Dermis blood vessel endothelial cell (primary cell): ENCODE data around the gene NOL4L. TPM values are rescaled to one million over a fixed set of nuclear protein-coding genes. Genes with fewer than 3 reads are reported as not detected.

ENCODE experiments used
- DNase-seq: peaks from one replicate; pipeline ENCODE4 v3.0.0; 2010
- total RNA-seq: library from RNA; depleted of rRNA; stranded (reverse); fragments of >200 nt; gene quantifications from 2 replicates; pipeline ENCODE4 v1.2.3, GENCODE V29; 2014

Gene NOL4L
- total RNA-seq, 1 donor from 2014 or later = 15.8 TPM

DNA sequence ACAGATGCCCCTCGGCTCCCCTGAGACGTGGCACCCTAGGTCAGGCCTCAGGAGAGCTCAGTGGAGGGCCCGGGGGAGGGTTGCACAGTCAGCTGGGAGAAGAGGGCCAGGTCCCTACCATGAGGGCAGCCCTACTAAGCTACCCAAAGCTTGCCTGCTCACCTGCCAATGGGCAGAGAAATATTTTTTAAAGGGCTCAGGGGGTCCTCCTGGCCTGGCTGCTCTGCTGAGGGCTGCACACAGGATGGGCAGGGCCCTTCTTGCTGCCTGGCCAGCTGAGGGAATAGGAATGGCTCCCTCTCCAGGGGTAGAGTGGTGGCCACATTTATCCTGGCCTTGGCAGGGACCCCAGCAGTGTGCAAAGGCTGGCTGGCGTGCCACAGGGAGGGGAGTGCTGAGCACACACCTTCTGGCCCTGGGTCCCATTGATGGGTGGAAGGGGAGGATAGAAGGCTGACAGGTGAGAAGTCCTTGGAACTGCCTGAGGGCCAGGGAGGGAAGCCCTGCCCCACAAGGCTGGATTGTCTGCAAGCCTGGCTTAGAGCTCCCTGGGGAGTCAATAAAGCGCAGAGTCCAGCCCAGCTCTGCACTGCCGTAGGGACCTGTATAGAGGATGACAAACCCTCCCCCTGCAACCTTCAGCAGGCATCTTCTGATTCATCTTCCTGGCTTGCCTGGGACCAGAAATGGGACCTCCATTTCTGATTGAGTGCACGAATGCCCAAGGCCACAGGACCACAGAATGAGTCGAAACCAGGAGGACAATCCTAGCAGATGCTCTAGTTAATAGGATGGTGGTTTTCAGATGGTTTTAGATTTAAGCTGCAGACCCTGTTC lies 62.1 kb downstream of the NOL4L start:
- DNase-seq = no peak

- no peak for DNase-seq
Measured at GRCh38 chr20:32522526-32522775, 62.7 kb downstream of the NOL4L start.

GRCh38 chr20:32521780-32522525 lies 63.2 kb downstream of the NOL4L start:
- peak; percentile 79 for DNase-seq

DNA sequence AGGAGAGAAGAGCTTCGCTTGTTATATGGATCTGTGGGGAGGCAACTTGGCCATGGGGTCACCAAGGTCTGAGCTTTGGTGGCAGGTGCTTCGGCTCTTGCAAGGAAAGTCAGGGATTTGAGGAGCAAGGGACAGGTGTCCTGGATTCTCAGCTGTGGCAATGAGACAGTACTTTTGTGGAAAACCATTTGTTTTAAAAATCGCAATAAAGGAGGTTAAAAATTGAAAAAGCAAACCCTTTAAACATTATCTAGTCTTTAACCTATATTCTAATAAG lies 64.3 kb downstream of the NOL4L start:
- no peak for DNase-seq

DNA sequence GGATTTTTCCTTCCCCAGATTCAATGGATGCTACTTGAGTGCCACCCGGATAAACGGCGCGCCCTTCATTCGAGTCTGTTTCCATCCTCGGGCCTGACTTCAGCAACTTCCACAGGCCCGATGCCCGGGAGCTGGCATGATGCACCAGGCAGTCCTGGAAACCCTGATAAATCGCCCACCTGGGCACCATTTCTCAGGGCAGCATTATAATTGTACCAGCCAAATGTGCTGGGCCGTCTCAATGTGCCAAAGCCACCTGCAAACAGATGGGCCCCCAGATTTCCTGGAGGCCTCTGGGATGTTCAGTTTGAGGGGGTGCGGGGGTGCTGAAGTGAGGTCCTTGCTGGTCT lies 65.8 kb downstream of the NOL4L start:
- DNase-seq = no peak

- peak; percentile 24 for DNase-seq
Measured at GRCh38 chr20:32518593-32519380, 66.3 kb downstream of the NOL4L start.

DNA sequence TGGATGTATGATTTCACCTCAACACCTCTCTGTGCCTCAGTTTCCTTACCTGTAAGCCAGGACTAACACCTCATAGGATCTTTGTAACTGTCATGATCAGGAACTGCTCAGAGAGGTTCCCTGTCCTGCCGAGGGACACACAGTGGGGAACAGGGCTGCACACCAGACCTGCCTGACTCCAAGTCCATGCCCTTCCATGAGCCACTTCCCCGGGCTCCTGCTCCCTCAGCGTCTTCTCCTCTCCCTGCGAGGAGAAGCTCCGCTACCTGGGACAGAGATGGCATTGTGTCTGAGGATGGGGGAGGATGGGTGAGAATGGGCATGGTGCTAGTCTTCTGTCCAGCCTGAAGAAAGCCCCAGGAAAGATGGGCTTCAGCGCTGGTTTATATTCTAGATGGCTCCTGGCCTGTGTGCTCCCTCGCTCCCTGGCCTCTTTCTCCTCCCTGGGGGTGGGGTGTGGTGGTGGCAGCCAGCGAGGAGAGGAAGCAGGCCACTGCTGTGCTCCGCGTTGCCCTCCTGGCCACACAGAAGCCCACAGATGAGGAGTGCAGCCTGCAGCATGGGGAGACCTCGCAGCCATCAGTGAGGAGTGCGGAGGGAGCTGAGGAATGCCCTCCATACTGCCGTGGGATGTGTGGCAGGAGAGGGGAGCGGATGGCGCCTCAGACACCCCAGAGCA lies 67.1 kb downstream of the NOL4L start:
- DNase-seq = no peak

DNA sequence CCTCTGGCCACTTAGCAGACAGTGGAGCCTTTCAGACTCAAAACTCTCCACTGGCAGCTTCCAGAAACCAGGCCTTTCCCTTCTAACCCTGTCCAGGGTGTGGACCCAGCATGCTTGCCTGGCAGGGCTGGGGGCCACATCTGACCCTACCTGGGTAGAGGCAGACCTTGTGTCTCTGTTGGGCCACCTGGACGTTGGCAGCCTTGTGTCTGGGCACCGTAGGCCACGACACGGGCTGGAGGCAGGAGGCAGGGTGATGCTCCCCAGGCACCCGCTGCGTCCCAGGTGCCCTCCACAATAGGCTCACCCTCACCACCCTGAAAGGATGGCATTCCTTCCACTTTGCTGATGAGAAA lies 67.6 kb downstream of the NOL4L start:
- no peak for DNase-seq

GRCh38 chr20:32516583-32517517 lies 68.3 kb downstream of the NOL4L start:
- DNase-seq = peak; percentile 58

DNA sequence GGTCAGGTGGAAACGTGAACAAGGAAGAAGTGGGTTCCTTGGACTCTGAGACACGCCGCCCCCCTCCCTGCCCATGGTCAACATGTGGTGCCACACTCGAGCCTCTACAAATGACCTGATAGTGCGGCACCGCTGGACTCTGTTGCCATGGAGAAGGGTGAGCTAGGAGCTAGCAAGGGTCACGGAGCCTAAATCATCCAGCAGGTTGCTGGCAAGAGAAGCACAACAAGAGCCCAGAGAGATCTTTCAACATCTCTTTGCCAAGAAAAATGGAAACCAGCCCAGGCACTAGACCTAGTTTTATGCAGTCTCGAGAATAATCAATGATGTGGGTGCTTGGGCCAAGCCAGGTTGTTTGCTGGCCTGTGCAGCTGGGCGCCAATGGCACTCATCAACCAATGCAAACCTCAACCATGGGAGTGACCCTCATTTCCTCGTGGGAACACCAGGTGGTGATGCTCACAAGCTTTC lies 69.5 kb downstream of the NOL4L start:
- no peak for DNase-seq

- no peak for DNase-seq
Measured at GRCh38 chr20:32514760-32515159, 70.4 kb downstream of the NOL4L start.

GRCh38 chr20:32513031-32513866 lies 71.9 kb downstream of the NOL4L start:
- DNase-seq = no peak

DNA sequence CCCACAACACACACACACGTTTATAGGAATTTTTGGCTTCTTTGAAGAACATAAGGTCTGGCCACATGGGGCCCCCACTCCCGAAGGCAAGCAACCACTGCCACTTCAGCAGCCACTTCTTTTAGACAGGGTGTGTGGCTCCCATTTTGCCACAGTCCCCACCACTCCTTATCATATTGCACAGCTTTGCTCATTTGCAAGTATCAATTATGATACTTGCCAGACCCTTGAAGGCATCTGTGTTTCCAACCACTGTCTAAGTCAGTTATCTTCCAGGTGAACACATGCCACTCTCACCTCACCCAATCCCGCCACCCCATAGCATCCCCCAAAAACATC lies 73.1 kb downstream of the NOL4L start:
- DNase-seq = no peak

DNA sequence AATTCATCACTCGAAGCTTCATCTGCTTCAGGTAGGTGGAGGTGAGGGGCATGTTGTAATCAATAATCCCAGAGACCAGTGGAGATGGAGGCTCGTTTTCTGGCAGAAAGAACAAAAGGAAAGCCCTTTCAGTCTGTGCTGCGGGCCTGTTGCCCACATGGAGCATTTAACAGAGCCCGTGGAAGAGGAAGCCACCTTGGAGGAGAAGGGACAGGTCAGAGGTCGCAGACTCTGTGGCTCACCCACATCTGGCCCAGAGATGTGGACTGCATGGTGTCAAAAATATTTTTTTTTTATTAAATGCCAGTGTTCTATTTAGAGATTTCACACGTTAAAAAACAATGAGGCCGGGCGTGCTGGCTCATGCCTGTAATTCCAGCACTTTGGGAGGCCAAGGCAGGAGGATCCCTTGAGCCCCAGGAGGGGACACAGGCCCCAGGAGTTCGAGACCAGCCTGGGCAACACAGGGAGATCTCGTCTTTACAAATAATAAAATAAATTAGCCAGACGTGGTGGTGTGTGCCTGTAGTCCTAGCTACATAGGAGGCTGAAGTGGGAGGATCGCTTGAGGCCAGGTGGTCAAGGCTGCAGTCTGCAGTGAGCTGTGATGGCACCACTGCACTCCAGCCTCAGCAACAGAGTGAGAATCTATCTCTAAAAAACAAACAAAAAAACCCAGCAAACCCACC lies 73.6 kb downstream of the NOL4L start:
- DNase-seq = no peak

- no peak for DNase-seq
Measured at GRCh38 chr20:32510601-32511357, 74.4 kb downstream of the NOL4L start.

DNA sequence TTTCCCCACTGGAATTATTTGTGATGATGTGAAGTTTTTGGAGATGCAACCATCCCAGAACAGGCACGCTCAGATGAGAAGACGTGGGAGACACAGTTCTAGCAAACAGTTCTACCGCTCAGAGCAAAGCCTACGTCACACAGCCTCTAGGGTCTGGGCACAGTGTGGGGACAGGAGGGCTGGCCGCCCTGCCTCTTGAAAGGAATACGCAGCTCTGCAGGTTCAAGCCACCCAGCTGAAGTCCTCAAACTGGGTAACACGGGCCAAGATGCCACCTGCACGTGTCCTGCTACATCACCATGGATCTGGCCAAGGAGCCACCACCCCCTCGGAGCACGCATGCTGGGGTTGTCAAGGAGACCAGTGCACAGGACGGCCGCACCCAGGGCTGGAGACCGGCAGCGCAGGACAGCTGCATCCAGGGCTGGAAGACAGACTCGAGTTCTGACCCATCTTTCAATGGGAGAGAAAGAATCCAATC lies 75.0 kb downstream of the NOL4L start:
- DNase-seq = no peak

GRCh38 chr20:32509639-32510066 lies 75.5 kb downstream of the NOL4L start:
- DNase-seq = peak; percentile 77

- no peak for DNase-seq
Measured at GRCh38 chr20:32508775-32509119, 76.4 kb downstream of the NOL4L start.

- no peak for DNase-seq
Measured at GRCh38 chr20:32507998-32508774, 76.9 kb downstream of the NOL4L start.
